HepG2 (cell line): ENCODE measurements around the gene ZBTB7A. TPM values are rescaled to one million over a fixed set of nuclear protein-coding genes. Genes with fewer than 3 reads are reported as not detected.

ENCODE experiments used
- AGO2 ChIP-seq: fragments of 200-400 bp; formaldehyde crosslinking; optimal IDR thresholded peaks from 2 replicates; pipeline ENCODE3; 2017; ENCODE audit warnings: mild to moderate bottlenecking, low read depth, low read length, moderate library complexity
- CBFB ChIP-seq: sonication (generic); formaldehyde crosslinking; IDR thresholded peaks from 2 replicates; pipeline ENCODE4 v1.4.0; 2020; ENCODE audit warnings: missing genetic modification reagents
- CHD4 ChIP-seq: fragments of 200-600 bp; sonication (generic); IDR thresholded peaks from 2 replicates; pipeline ENCODE4 v1.7.0; 2017; ENCODE audit warnings: mild to moderate bottlenecking, low read length, borderline replicate concordance
- DZIP1 ChIP-seq: sonication (generic); formaldehyde crosslinking; IDR thresholded peaks from 2 replicates; pipeline ENCODE4 v1.5.0; 2020; ENCODE audit warnings: mild to moderate bottlenecking, missing genetic modification reagents
- ELF1 ChIP-seq: sonication (generic); formaldehyde crosslinking; IDR thresholded peaks from 2 replicates; pipeline ENCODE4 v1.4.0; 2020; ENCODE audit warnings: missing genetic modification reagents
- FIP1L1 ChIP-seq: fragments of 200-400 bp; formaldehyde crosslinking; IDR thresholded peaks from 2 replicates; pipeline ENCODE4 v1.6.1; 2018; ENCODE audit warnings: low read depth, mild to moderate bottlenecking, low read length, moderate library complexity, borderline replicate concordance; ENCODE audit not compliant: insufficient read depth
- KLF16 ChIP-seq, 2 experiments: sonication (generic) in 1 of 2; formaldehyde crosslinking in 1 of 2; IDR thresholded peaks; 2 replicates each; pipeline versions ENCODE4 v1.6.1 to v1.8.0; 2016 to 2023; ENCODE audit warnings: missing genetic modification reagents in 2 of 2, missing compliant biosample characterization in 1 of 2
- MBNL3 ChIP-seq: fragments of 250-450 bp; sonication (Bioruptor Pico); conservative IDR thresholded peaks from 2 replicates; pipeline ENCODE4 v1.8.0; 2022; ENCODE audit warnings: mild to moderate bottlenecking, inconsistent platforms
- MTF2 ChIP-seq: sonication (generic); formaldehyde crosslinking; IDR thresholded peaks from 2 replicates; pipeline ENCODE4 v1.5.0; 2020; ENCODE audit warnings: missing genetic modification reagents, borderline replicate concordance
- MYPOP ChIP-seq: sonication (generic); formaldehyde crosslinking; IDR thresholded peaks from 2 replicates; pipeline ENCODE4 v1.8.1; 2023; ENCODE audit warnings: mild to moderate bottlenecking, moderate library complexity, missing genetic modification reagents
- RFX1 ChIP-seq: fragments of 450-650 bp; IDR thresholded peaks from 2 replicates; pipeline ENCODE4 v1.6.1; 2017
- RXRA ChIP-seq: sonication (generic); formaldehyde crosslinking; IDR thresholded peaks from 2 replicates; pipeline ENCODE4 v1.5.1; 2020; ENCODE audit warnings: missing genetic modification reagents
- TFDP2 ChIP-seq: sonication (generic); formaldehyde crosslinking; IDR thresholded peaks from 2 replicates; pipeline ENCODE4 v1.4.0; 2020; ENCODE audit warnings: missing genetic modification reagents
- ZBTB20 ChIP-seq: sonication (generic); formaldehyde crosslinking; IDR thresholded peaks from 2 replicates; pipeline ENCODE4 v1.8.1; 2023; ENCODE audit warnings: missing genetic modification reagents, low read depth, mild to moderate bottlenecking, borderline replicate concordance
- ZKSCAN5 ChIP-seq: sonication (generic); formaldehyde crosslinking; IDR thresholded peaks from 2 replicates; pipeline ENCODE4 v1.5.1; 2020; ENCODE audit warnings: mild to moderate bottlenecking, missing genetic modification reagents
- ZNF224 ChIP-seq: sonication (generic); formaldehyde crosslinking; IDR thresholded peaks from 2 replicates; pipeline ENCODE4 v1.5.0; 2020; ENCODE audit warnings: mild to moderate bottlenecking, missing genetic modification reagents
- ZNF674 ChIP-seq: sonication (generic); formaldehyde crosslinking; IDR thresholded peaks from 2 replicates; pipeline ENCODE4 v1.5.0; 2020; ENCODE audit warnings: low read depth, mild to moderate bottlenecking, missing genetic modification reagents
- ZNF749 ChIP-seq: sonication (generic); formaldehyde crosslinking; IDR thresholded peaks from 2 replicates; pipeline ENCODE4 v1.8.0; 2022; ENCODE audit warnings: mild to moderate bottlenecking, missing genetic modification reagents, moderate library complexity, borderline replicate concordance
- ZNF790 ChIP-seq: sonication (generic); formaldehyde crosslinking; IDR thresholded peaks from 2 replicates; pipeline ENCODE4 v1.8.0; 2022; ENCODE audit warnings: missing genetic modification reagents, mild to moderate bottlenecking, borderline replicate concordance
- ZSCAN12 ChIP-seq: sonication (generic); formaldehyde crosslinking; IDR thresholded peaks from 2 replicates; pipeline ENCODE4 v1.9.0; 2021; ENCODE audit warnings: mild to moderate bottlenecking, missing genetic modification reagents
- ZSCAN20 ChIP-seq: sonication (generic); formaldehyde crosslinking; IDR thresholded peaks from 2 replicates; pipeline ENCODE4 v1.4.0; 2020; ENCODE audit warnings: missing genetic modification reagents, mild to moderate bottlenecking, borderline replicate concordance
- ZSCAN31 ChIP-seq: sonication (generic); formaldehyde crosslinking; IDR thresholded peaks from 2 replicates; pipeline ENCODE4 v1.5.0; 2020; ENCODE audit warnings: low read depth, mild to moderate bottlenecking, missing genetic modification reagents
- polyA plus RNA-seq, 8 experiments: library from polyadenylated mRNA; depleted of rRNA in 3 of 8; stranded (reverse) in 7 of 8; unstranded in 1 of 8; fragments of >200 nt; fragmentation: Illumina TruSeq in 4 of 8; extraction: Trizol in 4 of 8; gene quantifications; 2 replicates each; pipeline versions ENCODE4 v1.2.1 to v1.2.3, GENCODE V29; 2011 to 2016; ENCODE audit warnings: low read depth in 4 of 8, missing spikeins in 1 of 8, mixed read lengths in 1 of 8; ENCODE audit not compliant: insufficient read depth in 1 of 8
- total RNA-seq, 5 experiments: library from RNA; depleted of rRNA; stranded (reverse); fragments of >200 nt; fragmentation: Illumina TruSeq; extraction: Trizol; gene quantifications; 2 replicates each; pipeline ENCODE4 v1.2.3, GENCODE V29; 2016; ENCODE audit warnings: low read depth in 1 of 5

Gene ZBTB7A
- total and polyA plus RNA-seq, 2 of the 13 experiments (the other 11 are each of a cell fraction or from before 2014, with no cell fraction given): 3.6 to 4.0 TPM

- no peak for TF ChIP-seq KLF16 (CRISPR knock-in tag; IDR thresholded peaks at IDR 0.05)
- no peak for TF ChIP-seq CHD4
- no peak for TF ChIP-seq MTF2 (CRISPR knock-in tag)
- TF ChIP-seq MBNL3: no peak
- no peak for TF ChIP-seq ZNF674 (CRISPR knock-in tag)
- no peak for TF ChIP-seq ZKSCAN5 (CRISPR knock-in tag)
- no peak for TF ChIP-seq ZSCAN12
- no peak for TF ChIP-seq ZNF224 (CRISPR knock-in tag)
- TF ChIP-seq TFDP2: no peak
- no peak for TF ChIP-seq MYPOP (CRISPR knock-in tag)
- TF ChIP-seq ZNF749: no peak
- no peak for TF ChIP-seq ZSCAN31
- peak; percentile 89 for TF ChIP-seq AGO2
- no peak; the same call in 1 of the 2 replicates for TF ChIP-seq RXRA (CRISPR knock-in tag)
- no peak for TF ChIP-seq ZSCAN20 (CRISPR knock-in tag)
- TF ChIP-seq ZBTB20 (CRISPR knock-in tag): no peak
- TF ChIP-seq RFX1: no peak
- TF ChIP-seq ZNF790 (CRISPR knock-in tag): peak; percentile 82; the same call in 1 of the 2 replicates
- TF ChIP-seq ELF1 (CRISPR knock-in tag): no peak
- TF ChIP-seq DZIP1 (CRISPR knock-in tag): no peak
- TF ChIP-seq FIP1L1: no peak
- TF ChIP-seq CBFB: no peak
Observed at GRCh38 chr19:4064496-4065260, 2.0 kb downstream of the ZBTB7A start (continued).
